H1 (cell line): ENCODE measurements around the gene ACYP1. TPM values are rescaled to one million over a fixed set of nuclear protein-coding genes. Genes with fewer than 3 reads are reported as not detected.

ENCODE experiments used
- CTCF ChIA-PET: fragments of 300-600 bp; sonication (Branson Sonifier 250); formaldehyde crosslinking; loops from one replicate; lab custom pipeline; 2021; ENCODE audit not compliant: partially characterized antibody; lab: Charles Lee
- POLR2A ChIA-PET: fragments of 300-600 bp; sonication (Branson Sonifier 250); formaldehyde crosslinking; loops from one replicate; lab custom pipeline; 2021; ENCODE audit warnings: inconsistent platforms; ENCODE audit not compliant: partially characterized antibody; lab: Charles Lee
- DNase-seq, 2 experiments: peaks; one replicate each; pipeline versions ENCODE4 v3.0.0 to v3.0.0-alpha.2; 2010 to 2022; ENCODE audit warnings: low spot score in 2 of 2, low read depth in 1 of 2, mixed read lengths in 1 of 2
- FAIRE-seq: peaks from 2 replicates; lab custom pipeline; 2011; peaks lifted over from hg19 to GRCh38; lab: Jason Lieb, UNC
- H2AFZ ChIP-seq: 2 replicates; pipeline ENCODE4 v1.8.1; 2012; ENCODE audit warnings: low read length, inconsistent platforms
- H2AK5ac ChIP-seq: 2 replicates; pipeline ENCODE4 v1.6.1; 2013; ENCODE audit warnings: low read depth, low read length
- H2BK120ac ChIP-seq: replicated peaks from 2 replicates; pipeline ENCODE3; 2013; ENCODE audit warnings: low read depth, low read length, inconsistent platforms
- H2BK12ac ChIP-seq: 2 replicates; pipeline ENCODE4 v1.6.1; 2013; ENCODE audit warnings: low read depth, low read length
- H2BK15ac ChIP-seq: 2 replicates; pipeline ENCODE4 v1.6.1; 2013; ENCODE audit warnings: low read length
- H2BK20ac ChIP-seq: 2 replicates; pipeline ENCODE4 v1.6.1; 2013; ENCODE audit warnings: low read length
- H2BK5ac ChIP-seq: 2 replicates; pipeline ENCODE4 v1.6.1; 2013; ENCODE audit warnings: low read depth, low read length
- H3K14ac ChIP-seq: 2 replicates; pipeline ENCODE4 v1.6.1; 2013; ENCODE audit warnings: inconsistent platforms; ENCODE audit not compliant: insufficient read length
- H3K18ac ChIP-seq: 2 replicates; pipeline ENCODE4 v1.6.1; 2013; ENCODE audit warnings: low read length; ENCODE audit errors: extremely low read depth
- H3K23ac ChIP-seq: 2 replicates; pipeline ENCODE4 v1.6.1; 2013; ENCODE audit warnings: inconsistent platforms; ENCODE audit not compliant: insufficient read length
- H3K23me2 ChIP-seq: 2 replicates; pipeline ENCODE4 v1.6.1; 2013; ENCODE audit warnings: low read depth, low read length
- H3K27ac ChIP-seq: 2 replicates; pipeline ENCODE4 v1.6.1; 2011; ENCODE audit warnings: low read depth, low read length, inconsistent platforms
- H3K27me3 ChIP-seq, 4 experiments: replicated peaks in 1 of 4; 1 replicate in 1 of 4; 2 replicates in 3 of 4; pipeline versions ENCODE4 v1.6.1 to v1.8.1; 2011 to 2013; ENCODE audit warnings: low read length in 3 of 4, mild to moderate bottlenecking in 3 of 4, inconsistent platforms in 2 of 4, mixed read lengths in 2 of 4, moderate library complexity in 1 of 4; ENCODE audit not compliant: control insufficient read depth in 3 of 4, insufficient read depth in 3 of 4; ENCODE audit errors: extremely low read depth in 1 of 4
- H3K36me3 ChIP-seq, 4 experiments: 2 replicates each; pipeline versions ENCODE4 v1.6.1 to v1.8.1; 2011 to 2013; ENCODE audit warnings: mild to moderate bottlenecking in 4 of 4, low read length in 3 of 4, moderate library complexity in 2 of 4, control low read depth in 1 of 4, inconsistent platforms in 1 of 4; ENCODE audit not compliant: insufficient read depth in 4 of 4, control insufficient read depth in 2 of 4
- H3K4ac ChIP-seq: replicated peaks from 2 replicates; pipeline ENCODE3; 2013; ENCODE audit warnings: low read length, low read depth, mixed read lengths, inconsistent platforms; ENCODE audit not compliant: insufficient read length
- H3K4me1 ChIP-seq, 4 experiments: replicated peaks in 1 of 4; 1 replicate in 1 of 4; 2 replicates in 3 of 4; pipeline versions ENCODE4 v1.6.1 to v1.8.1; 2011 to 2013; ENCODE audit warnings: low read length in 3 of 4, inconsistent platforms in 2 of 4, mixed read lengths in 1 of 4; ENCODE audit not compliant: insufficient read depth in 4 of 4, control insufficient read depth in 3 of 4
- H3K4me2 ChIP-seq, 2 experiments: 2 replicates each; pipeline versions ENCODE4 v1.6.1 to v1.8.1; 2011 to 2013; ENCODE audit warnings: low read depth in 2 of 2, low read length in 2 of 2, control low read depth in 1 of 2, inconsistent platforms in 1 of 2, mild to moderate bottlenecking in 1 of 2; ENCODE audit not compliant: insufficient read depth in 1 of 2
- H3K4me3 ChIP-seq, 4 experiments: fragments of 200-600, 300-600 bp in 1 of 4; sonication (generic), shearing (Covaris generic), sonication (Bioruptor Twin) in 1 of 4; 2 replicates each; pipeline versions ENCODE4 v1.5.1 to v1.8.1; 2011 to 2016; ENCODE audit warnings: low read length in 4 of 4, low read depth in 3 of 4, control low read depth in 2 of 4, inconsistent platforms in 2 of 4, mild to moderate bottlenecking in 2 of 4, mixed read lengths in 1 of 4, moderate library complexity in 1 of 4; ENCODE audit not compliant: insufficient read depth in 2 of 4; ENCODE audit errors: extremely low read depth in 1 of 4
- H3K56ac ChIP-seq: replicated peaks from 2 replicates; pipeline ENCODE3; 2013; ENCODE audit warnings: low read depth, mild to moderate bottlenecking, mixed read lengths, low read length, inconsistent platforms; ENCODE audit not compliant: insufficient read length
- H3K79me1 ChIP-seq: 2 replicates; pipeline ENCODE4 v1.6.1; 2013; ENCODE audit warnings: low read depth, low read length, control low read depth
- H3K79me2 ChIP-seq, 2 experiments: 2 replicates each; pipeline versions ENCODE4 v1.6.1 to v1.8.1; 2012 to 2013; ENCODE audit warnings: low read length in 2 of 2, mild to moderate bottlenecking in 2 of 2, inconsistent platforms in 1 of 2; ENCODE audit not compliant: insufficient read depth in 2 of 2, control insufficient read depth in 1 of 2
- H3K9ac ChIP-seq, 4 experiments: replicated peaks in 1 of 4; 1 replicate in 1 of 4; 2 replicates in 3 of 4; pipeline versions ENCODE4 v1.6.1 to v1.8.1; 2011 to 2013; ENCODE audit warnings: low read depth in 3 of 4, low read length in 3 of 4, control low read depth in 2 of 4, mild to moderate bottlenecking in 2 of 4, moderate library complexity in 2 of 4, inconsistent platforms in 1 of 4; ENCODE audit errors: extremely low read depth in 1 of 4
- H3K9me3 ChIP-seq, 2 experiments: 2 replicates each; pipeline versions ENCODE4 v1.6.1 to v1.8.1; 2012 to 2013; ENCODE audit warnings: mild to moderate bottlenecking in 2 of 2, moderate library complexity in 2 of 2, control low read depth in 1 of 2, inconsistent platforms in 1 of 2, low read depth in 1 of 2, low read length in 1 of 2, mixed read lengths in 1 of 2; ENCODE audit not compliant: insufficient read depth in 2 of 2
- H4K20me1 ChIP-seq, 2 experiments: replicated peaks in 1 of 2; 2 replicates each; pipeline versions ENCODE3 to v1.8.1; 2011 to 2013; ENCODE audit warnings: inconsistent platforms in 2 of 2, low read length in 2 of 2, mild to moderate bottlenecking in 1 of 2; ENCODE audit not compliant: insufficient read depth in 2 of 2, control insufficient read depth in 1 of 2
- H4K5ac ChIP-seq: 2 replicates; pipeline ENCODE4 v1.6.1; 2013; ENCODE audit warnings: low read length, low read depth, mixed read lengths, inconsistent platforms; ENCODE audit not compliant: insufficient read length
- H4K8ac ChIP-seq: 2 replicates; pipeline ENCODE4 v1.8.0; 2013; ENCODE audit warnings: mild to moderate bottlenecking, moderate library complexity, low read length, inconsistent platforms; ENCODE audit not compliant: insufficient read depth; ENCODE audit errors: extremely low read depth
- H4K91ac ChIP-seq: replicated peaks from 2 replicates; pipeline ENCODE3; 2013; ENCODE audit warnings: low read length, mixed read lengths, inconsistent platforms; ENCODE audit not compliant: insufficient read length
- WGBS, 2 experiments: shearing (Covaris generic) in 1 of 2; methylation state at CpG; one replicate each; pipeline versions ENCODE4 v1.1.6 to v1.1.7; 2013 to 2015; ENCODE audit warnings: low lambda C conversion rate in 2 of 2, mixed read lengths in 2 of 2, inconsistent platforms in 1 of 2, low coverage in 1 of 2, missing lambda C conversion rate in 1 of 2; ENCODE audit not compliant: insufficient replicate concordance in 2 of 2, insufficient coverage in 1 of 2, insufficient read length in 1 of 2; ENCODE audit errors: extremely low coverage in 1 of 2, missing lambda C conversion rate in 1 of 2; 5-methylcytosine and 5-hydroxymethylcytosine counted together
- polyA plus RNA-seq, 7 experiments: library from polyadenylated mRNA; depleted of rRNA in 3 of 7; stranded (reverse) in 5 of 7; unstranded in 2 of 7; fragments of >200 nt in 5 of 7; fragments of 200-250 nt in 2 of 7; gene quantifications; 1 replicate in 5 of 7; 2 replicates in 1 of 7; 4 replicates in 1 of 7; pipeline versions ENCODE4 v1.2.1 to v1.2.3, GENCODE V29; 2011 to 2013; ENCODE audit warnings: missing spikeins in 2 of 7, mixed read lengths in 2 of 7
- total RNA-seq: library from RNA; stranded (reverse); fragmentation: NEBNext Ultra II Directional; extraction: Animal tissue kit (Norgen Biotek cat#: 25700); gene quantifications from 2 replicates; pipeline ENCODE4 v1.2.1, GENCODE V29; 2021

ACYP1 gene
- total and polyA plus RNA-seq, 2 of the 8 experiments (the other 6 are each of a cell fraction or from before 2014, with no cell fraction given), result 22.3 to 24.8 TPM

- no peaks in the 10 kb centered on the region for H3K9me3 ChIP-seq
- H3K18ac ChIP-seq, result no peak overlapping the region
- no peaks in the 10 kb centered on the region; the same call in 1 of the 2 replicates for H3K79me1 ChIP-seq
- no peak overlapping the region for H2AK5ac ChIP-seq
- no peak overlapping the region for H3K56ac ChIP-seq
- H3K4me1 ChIP-seq, result no peaks in the 10 kb centered on the region
- no peak overlapping the region for H3K4ac ChIP-seq
- no peaks in the 10 kb centered on the region for H4K20me1 ChIP-seq
- H2BK5ac ChIP-seq, result no peak overlapping the region
- no peak overlapping the region for H4K5ac ChIP-seq
- H3K27ac ChIP-seq, result no peak overlapping the region
- H3K36me3 ChIP-seq, result peaks cover 0 to 25% (median 3%) of the 10 kb centered on the region in 4 experiments; a peak in 3 of 8 replicates
- no peak overlapping the region for H2AFZ ChIP-seq
- no peak overlapping the region for H3K14ac ChIP-seq
- 100% methylated on average over 2 of the region's 2 CpGs; no CpG with 5 or more reads in 1 of the 2 experiments for WGBS, 2 experiments
- no peak overlapping the region for H2BK12ac ChIP-seq
- H4K91ac ChIP-seq, result no peak overlapping the region
- H3K27me3 ChIP-seq, result no peaks in the 10 kb centered on the region
- ChIA-PET POLR2A (interaction anchor here (0.7 to 1.7 kb wide), 2 partner anchors 38 to 69 kb away, joined by 3 to 4 read pairs; no protein-coding TSS in a partner anchor), CTCF (interaction anchor here (0.7 to 3.0 kb wide), 3 partner anchors 9 to 108 kb away, joined by 3 to 8 read pairs (median 4); no protein-coding TSS in a partner anchor)
- no peak overlapping the region for H2BK20ac ChIP-seq
- H3K4me3 ChIP-seq, result no peak overlapping the region
- H4K8ac ChIP-seq, result no peak overlapping the region
- no peaks in the 10 kb centered on the region for H3K79me2 ChIP-seq
- no peak overlapping the region for H2BK15ac ChIP-seq
- FAIRE-seq, result no peak
- no peak overlapping the region for H3K23ac ChIP-seq
- no peak overlapping the region for H2BK120ac ChIP-seq
- no peak overlapping the region for H3K4me2 ChIP-seq
- no peak overlapping the region for H3K9ac ChIP-seq
- H3K23me2 ChIP-seq, result no peaks in the 10 kb centered on the region
- DNase-seq, result no peak
Observed at GRCh38 chr14:75032939-75033338, 30.9 kb downstream of the ACYP1 start.
